ENCODE results near the gene NIPBL. TPM values are rescaled to one million over a fixed set of nuclear protein-coding genes. Genes with fewer than 3 reads are reported as not detected.

Gene NIPBL
- total RNA-seq (2022; extraction: Qiagen RNA extraction), result 12.3 to 13.9 TPM (median 12.6 TPM) in 5 replicates

GRCh38 chr5:36876299-36876964 is at the start of gene NIPBL:
Gene NIPBL (plus strand): TSS chr5:36876769. CDS start chr5:36953697, 76,928 bp downstream.

Data from A549 treated with Mapracorat at 1 μM for 4 hours (cell line).